GM18502 (cell line): ENCODE results near the gene FANCM.

Experiments
- ATAC-seq: cut with Tn5 transposase; IDR thresholded peaks from one replicate; pipeline ENCODE4 v1.9.1; 2021; ENCODE audit warnings: mild to moderate bottlenecking; ENCODE audit not compliant: unreplicated experiment, poor library complexity

FANCM gene

GRCh38 chr14:45227566-45227965, 91.8 kb downstream of the FANCM start:
- no peak for ATAC-seq

- no peak for ATAC-seq
These were observed 103.3 kb downstream of the FANCM start for GRCh38 chr14:45238988-45239387.

- no peak for ATAC-seq
These were observed 107.0 kb downstream of the FANCM start for GRCh38 chr14:45242706-45243105.

- ATAC-seq, result no peak
These were observed 110.4 kb downstream of the FANCM start for GRCh38 chr14:45246151-45246550.

GRCh38 chr14:45246691-45247090, 111.0 kb downstream of the FANCM start:
- ATAC-seq, result peak; percentile 44

GRCh38 chr14:45247427-45247826, 111.7 kb downstream of the FANCM start:
- no peak for ATAC-seq

GRCh38 chr14:45249856-45250575, 114.3 kb downstream of the FANCM start:
- peak; percentile 27 for ATAC-seq
